GM19438 (cell line): ENCODE data around the gene RPL7A.
"Not testable (repeated sequence)": the region's sequence is repeated elsewhere in the genome, so short reads cannot be mapped to it uniquely, and the experiment has no call there.

Source experiments
- ATAC-seq: cut with Tn5 transposase; IDR thresholded peaks from one replicate; pipeline ENCODE4 v1.9.1; 2021; ENCODE audit warnings: low read depth; ENCODE audit not compliant: unreplicated experiment

RPL7A gene

DNA sequence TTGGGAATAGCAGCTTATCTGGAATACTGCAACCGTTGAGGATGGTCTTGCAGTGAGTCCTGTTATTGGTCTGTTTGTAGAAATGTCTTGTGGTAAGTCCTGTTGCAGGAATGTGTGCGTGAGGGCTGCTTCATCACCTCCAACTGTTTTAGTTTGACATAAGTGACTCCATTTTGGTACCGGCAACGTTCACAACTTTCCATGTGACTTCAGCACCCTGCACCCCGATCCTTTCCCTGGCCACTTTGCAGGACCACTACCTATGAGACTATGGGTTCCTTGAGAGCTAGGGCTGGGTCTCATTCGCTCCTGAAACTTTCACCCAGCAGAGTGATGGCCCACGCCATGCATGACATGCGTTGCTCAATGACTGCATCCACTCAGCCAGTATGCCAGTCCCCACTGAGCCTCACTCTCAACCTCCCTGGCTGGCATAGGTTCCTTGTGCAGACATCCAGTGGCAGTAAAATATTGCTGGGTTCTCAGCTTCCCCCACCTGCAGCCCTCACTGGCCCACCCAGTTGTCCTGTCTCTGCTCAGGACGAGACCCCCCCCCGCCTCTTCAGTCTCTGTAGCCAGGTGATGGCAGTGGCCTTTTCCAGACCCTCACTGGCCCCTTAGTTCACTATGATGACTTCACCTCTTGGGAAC is 20.1 kb upstream of the RPL7A start:
- no peak for ATAC-seq

- ATAC-seq = not testable (repeated sequence)
Measured at GRCh38 chr9:133329306-133330156, 18.5 kb upstream of the RPL7A start.

DNA sequence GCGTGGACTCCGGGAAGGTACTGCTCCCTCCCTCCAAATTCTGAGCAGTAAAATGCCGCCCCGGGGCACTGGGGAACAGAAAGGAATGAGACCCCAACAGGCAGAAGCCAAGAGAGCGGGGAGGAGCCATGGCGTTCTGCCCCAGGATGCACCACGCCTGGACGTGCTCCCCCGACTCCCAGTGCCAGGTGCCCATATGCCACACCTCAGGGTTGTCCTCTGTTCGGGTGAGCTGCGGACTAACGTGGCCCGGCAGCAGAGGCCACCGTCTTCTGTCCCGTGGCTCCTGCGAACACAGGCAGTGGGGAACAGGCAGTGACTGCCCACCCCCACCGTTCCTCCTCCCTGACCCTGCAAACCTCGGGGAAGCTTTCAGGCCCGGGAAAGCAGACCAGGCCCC is 16.8 kb upstream of the RPL7A start:
- ATAC-seq = no peak

- ATAC-seq = no peak
Measured at GRCh38 chr9:133331641-133332380, 16.2 kb upstream of the RPL7A start.

DNA sequence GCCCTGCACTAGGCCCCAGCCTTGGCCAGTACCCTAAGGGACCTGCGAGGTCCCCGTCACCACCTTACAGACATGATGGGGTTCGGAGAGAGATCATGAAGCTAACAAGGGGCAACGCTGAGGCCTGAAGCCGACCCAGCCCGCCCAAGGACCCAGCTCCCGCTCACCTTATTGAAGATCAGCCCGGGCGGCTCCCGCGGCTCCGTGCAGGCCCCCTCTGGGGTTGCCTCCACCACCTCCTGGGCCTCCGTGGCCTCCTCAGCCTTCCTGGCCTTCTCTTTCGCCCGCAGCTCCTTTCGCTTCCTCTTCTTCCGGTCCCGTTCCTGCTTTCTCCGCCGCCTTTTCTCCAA is 15.7 kb upstream of the RPL7A start:
- no peak for ATAC-seq

GRCh38 chr9:133333011-133333410 is 15.0 kb upstream of the RPL7A start:
- ATAC-seq = no peak

GRCh38 chr9:133333566-133333965 is 14.5 kb upstream of the RPL7A start:
- ATAC-seq = no peak

DNA sequence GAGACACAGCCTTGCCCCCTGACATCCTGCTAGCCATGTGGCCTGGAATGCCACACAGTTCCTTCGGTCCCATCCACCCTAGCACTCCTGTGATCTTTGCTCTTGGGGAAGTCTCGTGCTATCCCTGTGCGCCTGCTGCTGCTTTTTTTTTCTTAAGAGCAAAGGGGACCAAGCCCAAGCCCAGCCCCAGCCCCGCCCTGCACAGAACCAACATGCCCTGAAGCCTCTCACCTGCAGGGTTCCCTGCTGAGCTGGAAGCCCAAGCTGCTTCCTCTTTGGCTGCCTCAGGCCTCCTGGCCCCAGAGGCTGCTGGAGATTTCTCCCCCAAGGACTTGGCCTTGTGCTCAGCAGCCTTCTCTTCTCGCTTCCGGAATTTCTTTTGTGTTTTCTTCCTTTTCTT is 13.9 kb upstream of the RPL7A start:
- no peak for ATAC-seq

GRCh38 chr9:133334888-133335287 is 13.1 kb upstream of the RPL7A start:
- not testable (repeated sequence) for ATAC-seq

DNA sequence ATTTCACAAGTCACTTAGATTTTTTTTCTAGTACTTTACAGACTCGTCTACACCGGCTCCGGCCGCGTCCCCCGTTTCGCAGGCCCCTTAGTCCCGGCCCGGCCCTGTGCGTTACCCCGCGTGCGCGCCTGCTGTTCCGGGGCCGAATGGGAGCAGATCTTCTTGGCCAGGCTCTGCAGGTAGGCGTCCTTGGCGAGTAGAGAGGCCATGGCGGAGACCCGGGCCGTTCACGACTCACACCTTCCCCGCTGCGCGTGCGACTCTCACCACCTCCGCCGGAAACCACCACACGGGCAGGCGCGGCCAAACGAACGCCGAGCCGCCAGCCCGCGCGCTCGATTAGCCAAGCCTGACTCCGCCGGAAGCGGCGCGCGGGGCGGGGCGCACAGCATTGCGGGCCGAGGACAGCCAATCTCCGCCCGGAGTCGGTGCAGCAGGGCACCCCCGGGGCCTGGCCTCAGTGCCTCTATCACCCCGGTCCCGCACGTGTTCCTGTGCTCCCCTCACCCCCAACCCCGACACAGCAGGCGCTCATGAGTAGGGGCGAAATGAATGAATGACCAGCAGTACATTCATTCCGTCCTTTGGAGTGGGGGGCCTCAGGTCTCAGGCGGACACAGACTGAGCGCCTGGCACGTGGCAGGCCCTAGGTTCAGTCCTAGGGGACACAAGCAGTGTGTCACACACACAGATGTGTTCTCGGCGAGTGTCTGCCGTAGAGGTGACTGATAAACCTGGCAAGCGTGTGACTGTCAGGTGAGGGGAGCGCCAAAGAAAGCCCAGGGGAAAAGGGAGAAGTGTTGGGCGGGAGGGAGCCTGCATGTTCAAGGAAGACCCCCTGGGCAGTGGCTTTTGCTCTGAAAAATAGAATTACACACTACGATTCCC is 11.8 kb upstream of the RPL7A start, which contains the start of gene SURF6:
TSS of gene SURF6 (minus strand) at position 265 of the 888 bp plus-strand sequence. CDS start at position 209, 56 bp downstream.
- peak; percentile 76 for ATAC-seq

GRCh38 chr9:133339641-133340040 is 8.4 kb upstream of the RPL7A start:
- ATAC-seq = no peak

- no peak for ATAC-seq
Measured at GRCh38 chr9:133340256-133340655, 7.8 kb upstream of the RPL7A start.

GRCh38 chr9:133340916-133341315 is 7.1 kb upstream of the RPL7A start:
- ATAC-seq = no peak

- ATAC-seq = no peak
Measured at GRCh38 chr9:133341369-133342068, 6.5 kb upstream of the RPL7A start.

GRCh38 chr9:133342069-133342406 is 6.0 kb upstream of the RPL7A start:
- no peak for ATAC-seq

GRCh38 chr9:133342570-133342969 is 5.4 kb upstream of the RPL7A start:
- ATAC-seq = no peak

DNA sequence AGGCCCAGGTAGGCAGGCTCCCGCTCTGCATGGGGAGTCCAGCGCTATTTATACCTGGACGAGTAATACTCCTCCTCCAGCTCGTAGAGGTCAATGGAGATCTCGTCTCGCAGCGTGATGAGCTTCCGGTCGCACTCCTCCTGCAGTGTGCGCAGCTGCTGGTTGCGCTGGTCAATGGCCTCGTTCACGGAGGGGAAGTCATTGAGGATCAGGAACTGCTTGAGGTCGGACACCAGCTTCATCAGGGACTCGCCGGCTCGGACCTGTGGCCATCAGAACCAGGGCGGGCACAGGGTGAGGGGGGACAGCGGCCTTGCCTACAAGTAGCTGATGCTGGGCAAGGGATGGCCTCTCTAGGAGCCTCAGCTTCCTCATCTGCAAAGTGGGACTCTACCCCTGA is 3.9 kb upstream of the RPL7A start:
- ATAC-seq = no peak

DNA sequence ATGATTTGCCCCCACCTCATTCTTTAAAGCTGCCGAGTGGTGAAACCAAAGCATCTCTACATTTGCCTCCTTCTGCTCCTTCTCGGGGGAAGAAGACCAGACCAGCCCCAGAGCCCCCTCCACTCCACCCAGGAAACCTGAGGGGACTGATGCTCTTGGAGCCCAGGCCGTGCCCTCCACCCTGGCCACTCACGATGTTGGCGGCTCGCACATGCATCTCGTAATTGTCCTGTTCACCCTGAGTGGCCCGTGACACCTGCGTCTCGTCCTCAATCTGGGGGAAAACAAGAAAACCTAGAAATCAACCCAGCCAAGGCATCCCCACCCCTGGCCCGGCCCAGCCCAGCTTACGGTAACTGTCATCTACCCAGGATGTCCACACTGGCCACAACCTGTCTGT is 3.0 kb upstream of the RPL7A start:
- no peak for ATAC-seq

DNA sequence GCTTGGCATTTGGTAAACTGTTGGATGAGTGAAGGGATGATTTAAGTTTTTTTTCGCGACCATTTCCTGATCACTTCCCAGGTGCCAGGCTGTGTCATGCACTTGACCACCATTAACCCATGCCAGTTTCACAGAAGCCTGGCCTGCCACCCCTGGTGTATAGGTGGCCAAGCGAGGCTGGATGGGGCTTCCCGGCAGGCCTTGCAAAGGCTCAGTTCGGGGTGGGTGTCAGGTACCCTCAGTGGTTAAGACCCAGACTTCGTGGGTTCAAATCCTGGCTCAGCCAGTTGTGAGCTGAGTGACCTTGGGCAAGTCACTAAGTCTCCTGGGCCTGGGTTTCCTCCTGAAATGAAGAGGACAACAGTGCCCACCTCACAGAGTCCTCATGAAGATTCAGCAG is 2.4 kb upstream of the RPL7A start:
- ATAC-seq = no peak
